Heart left ventricle (tissue), 16 donors: Measurements from ENCODE around the gene CCT6A. TPM values are rescaled to one million over a fixed set of nuclear protein-coding genes. Genes with fewer than 3 reads are reported as not detected.

ENCODE experiments used
- ATAC-seq, 4 donors: fragments of 200-7000 bp; cut with Tn5 transposase; one replicate each; pipeline ENCODE4 v1.9.1; 2020 to 2022; ENCODE audit warnings: moderate library complexity in 4 of 4, mild to moderate bottlenecking in 3 of 4, moderate number of reproducible peaks in 1 of 4
- DNase-seq, 5 donors: peaks; one replicate each; pipeline ENCODE4 v3.0.0-alpha.2; 2020
- H3K27ac ChIP-seq, 12 donors: fragments of 200-600 bp; sonication (generic) in 4 of 12; one replicate each; pipeline versions ENCODE4 v1.5.0 to v1.8.0; 2016 to 2022; ENCODE audit warnings: mild to moderate bottlenecking in 2 of 12
- H3K27me3 ChIP-seq, 9 donors: fragments of 200-600 bp; sonication (generic) in 2 of 9; one replicate each; pipeline versions ENCODE4 v1.5.1 to v1.8.0; 2016 to 2022; ENCODE audit warnings: mild to moderate bottlenecking in 3 of 9
- H3K36me3 ChIP-seq, 9 donors: fragments of 200-600 bp; sonication (generic) in 2 of 9; one replicate each; pipeline versions ENCODE4 v1.5.0 to v1.8.0; 2018 to 2022; ENCODE audit warnings: mild to moderate bottlenecking in 2 of 9
- H3K4me1 ChIP-seq, 12 donors: fragments of 200-600 bp; sonication (generic) in 4 of 12; one replicate each; pipeline versions ENCODE4 v1.5.0 to v1.8.0; 2016 to 2022; ENCODE audit warnings: mild to moderate bottlenecking in 3 of 12
- H3K4me3 ChIP-seq, 12 donors: fragments of 200-600 bp; sonication (generic) in 4 of 12; one replicate each; pipeline versions ENCODE4 v1.5.0 to v1.8.0; 2017 to 2022; ENCODE audit warnings: mild to moderate bottlenecking in 9 of 12, moderate library complexity in 4 of 12
- H3K9me3 ChIP-seq, 12 donors: fragments of 200-600 bp; sonication (generic) in 4 of 12; one replicate each; pipeline versions ENCODE4 v1.5.0 to v1.8.0; 2016 to 2022; ENCODE audit warnings: mild to moderate bottlenecking in 1 of 12
- POLR2A ChIP-seq, 2 donors: fragments of 450-650 bp; IDR thresholded peaks; one replicate each; pipeline ENCODE4 v1.6.1; 2017; ENCODE audit warnings: antibody characterized with exemption in 2 of 2, mild to moderate bottlenecking in 2 of 2, moderate library complexity in 2 of 2
- WGBS, 4 donors: extraction: QIAGEN DNeasy Blood & Tissue Kit in 2 of 4; methylation state at CpG; one replicate each; pipeline versions ENCODE4 v1.1.5 to v1.1.7; 2013 to 2018; 5-methylcytosine and 5-hydroxymethylcytosine counted together
- intact Hi-C, 10 donors: fragments of 100-400 bp; cut with DNase I; formaldehyde crosslinking; loops; one replicate each; pipeline versions ENCODE4 v1.11.1 to v1.14.2; 2022
- polyA plus RNA-seq, 2 donors: library from polyadenylated mRNA; stranded (reverse); fragments of 200-250 nt; gene quantifications; one replicate each; pipeline ENCODE4 v1.2.3, GENCODE V29; 2013
- total RNA-seq, 9 donors: library from RNA; depleted of rRNA in 2 of 9; stranded (reverse); fragments of >200 nt in 2 of 9; fragmentation: NEBNext Ultra II Directional in 3 of 9; extraction: Animal tissue kit (Norgen Biotek cat#: 25700) in 3 of 9; gene quantifications; one replicate each; pipeline versions ENCODE4 v1.1.0 to v1.2.4, GENCODE V29; 2016 to 2023
- TF ChIP-seq, protein P1 (sequence below), 12 donors: fragments of 200-600 bp; sonication (generic) in 4 of 12; IDR thresholded peaks; one replicate each; pipeline versions ENCODE4 v1.5.0 to v1.8.0; 2018 to 2022; ENCODE audit warnings: antibody characterized with exemption in 12 of 12, mild to moderate bottlenecking in 5 of 12
- donor health status: ischemic (EF 13 %, LVEDD 7.1; RV severe dilation, severe dysfunction).
- donor health status: healthy with polysubstance abuse.
- donor health status: DM: no; HTN: yes; CAD: no.
- donor health status: DM: no; HTN: no; CAD: no.
- donor health status: ischemic (EF 25% LVEDD 6.9; RV normal size, moderate dysfunction).
- donor health status: ischemic (EF 25% LVEDD 5.7; RV mildly dilated, moderate dysfunction).
- donor health status: healthy.
- donor health status: DM: yes; HTN: yes; CAD: no.
- donor health status: ischemic (EF 35%, LVEDD 5.7; RV mildly dilated, moderate dysfunction).
- donor health status: nonischemic (EF 11% LVEDD 7.7; RV severe dilation, severe dysfunction).
- donor health status: DM: yes; HTN: yes; CAD: no.
- donor health status: PGD.
- donor health status: ischemic (EF 29% LVEDD 5.4; RV normal size, mild dysfunction).
- donor health status: nonischemic (EF 23%, LVEDD 6.1; RV moderate dilation, normal function).

The CCT6A gene
- total and polyA plus RNA-seq, 11 donors, result 44.6 to 180 (median 64.2) TPM

GRCh38 chr7:56081626-56082340, 30.2 kb downstream of the CCT6A start:
- peak overlapping the region in 1 of 12 donors; percentile 88 for H3K27ac ChIP-seq
- no peaks in the 10 kb centered on the region for H3K9me3 ChIP-seq
- no peak for ATAC-seq
- peaks cover 0 to 42% (median 33%) of the 10 kb centered on the region in 9 donors for H3K36me3 ChIP-seq
- WGBS, 4 donors, result 94 to 98% (median 95%) methylated on average over 16 to 29 of the region's 29 CpGs
- no peak for DNase-seq
- H3K27me3 ChIP-seq, result no peaks in the 10 kb centered on the region
- peaks cover 10 to 41% (median 34%) of the 10 kb centered on the region in 12 donors for H3K4me1 ChIP-seq
- TF ChIP-seq, protein P1, sequence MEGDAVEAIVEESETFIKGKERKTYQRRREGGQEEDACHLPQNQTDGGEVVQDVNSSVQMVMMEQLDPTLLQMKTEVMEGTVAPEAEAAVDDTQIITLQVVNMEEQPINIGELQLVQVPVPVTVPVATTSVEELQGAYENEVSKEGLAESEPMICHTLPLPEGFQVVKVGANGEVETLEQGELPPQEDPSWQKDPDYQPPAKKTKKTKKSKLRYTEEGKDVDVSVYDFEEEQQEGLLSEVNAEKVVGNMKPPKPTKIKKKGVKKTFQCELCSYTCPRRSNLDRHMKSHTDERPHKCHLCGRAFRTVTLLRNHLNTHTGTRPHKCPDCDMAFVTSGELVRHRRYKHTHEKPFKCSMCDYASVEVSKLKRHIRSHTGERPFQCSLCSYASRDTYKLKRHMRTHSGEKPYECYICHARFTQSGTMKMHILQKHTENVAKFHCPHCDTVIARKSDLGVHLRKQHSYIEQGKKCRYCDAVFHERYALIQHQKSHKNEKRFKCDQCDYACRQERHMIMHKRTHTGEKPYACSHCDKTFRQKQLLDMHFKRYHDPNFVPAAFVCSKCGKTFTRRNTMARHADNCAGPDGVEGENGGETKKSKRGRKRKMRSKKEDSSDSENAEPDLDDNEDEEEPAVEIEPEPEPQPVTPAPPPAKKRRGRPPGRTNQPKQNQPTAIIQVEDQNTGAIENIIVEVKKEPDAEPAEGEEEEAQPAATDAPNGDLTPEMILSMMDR (IDR thresholded peaks at IDR 0.05), result no peak
- no peak for TF ChIP-seq POLR2A (IDR thresholded peaks at IDR 0.05)
- intact Hi-C loops, result no loop called here
- no peak overlapping the region for H3K4me3 ChIP-seq

- H3K36me3 ChIP-seq, result peaks cover 0 to 52% (median 47%) of the 10 kb centered on the region in 9 donors
- no peak overlapping the region for H3K4me3 ChIP-seq
- TF ChIP-seq POLR2A (IDR thresholded peaks at IDR 0.05), result no peak
- H3K27ac ChIP-seq, result peak overlapping the region in 9 of 12 donors; percentile 0 to 57 (median 50)
- ATAC-seq (peak; percentile 27 to 41 (median 34)), DNase-seq (peak; percentile 55 to 85 (median 71))
- H3K9me3 ChIP-seq, result no peaks in the 10 kb centered on the region
- peaks cover 10 to 40% (median 34%) of the 10 kb centered on the region in 12 donors for H3K4me1 ChIP-seq
- WGBS, 4 donors, result 42 to 47% (median 44%) methylated on average over 13 of the region's 13 CpGs
- intact Hi-C loops, result no loop called here
- H3K27me3 ChIP-seq, result no peaks in the 10 kb centered on the region
These were observed 31.7 kb downstream of the CCT6A start for GRCh38 chr7:56083150-56083785.

DNA sequence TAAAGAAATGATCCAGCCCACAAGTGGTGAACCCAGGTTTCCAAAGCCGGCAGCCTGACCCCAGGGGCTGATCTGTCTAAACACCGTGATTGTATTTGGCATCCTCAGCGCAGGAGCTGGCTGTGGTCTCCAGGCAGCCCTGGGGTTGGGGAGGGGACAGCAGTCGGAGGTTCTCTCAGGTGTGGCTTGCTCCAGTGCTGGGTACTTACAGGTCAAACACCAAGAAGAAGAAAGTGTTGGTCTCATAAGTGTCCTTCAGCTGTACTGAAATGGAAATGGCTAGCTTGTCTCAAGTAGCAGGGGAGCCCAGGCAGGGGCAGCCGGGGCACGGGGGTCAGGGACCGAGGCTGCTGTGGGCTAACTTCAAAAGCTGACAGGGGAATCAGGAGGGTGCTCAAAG, 35.2 kb downstream of the CCT6A start:
- no peak for ATAC-seq
- H3K27me3 ChIP-seq, result no peaks in the 10 kb centered on the region
- H3K27ac ChIP-seq, result no peak overlapping the region
- TF ChIP-seq, protein P1 (IDR thresholded peaks at IDR 0.05), result no peak
- no peak for TF ChIP-seq POLR2A (IDR thresholded peaks at IDR 0.05)
- WGBS, 4 donors, result 86 to 98% (median 95%) methylated on average over 5 to 7 of the region's 7 CpGs
- intact Hi-C loops, result no loop called here
- peaks cover 0 to 56% (median 39%) of the 10 kb centered on the region in 9 donors for H3K36me3 ChIP-seq
- H3K9me3 ChIP-seq, result no peaks in the 10 kb centered on the region
- DNase-seq, result no peak
- H3K4me3 ChIP-seq, result no peak overlapping the region
- H3K4me1 ChIP-seq, result peaks cover 0 to 29% (median 11%) of the 10 kb centered on the region in 12 donors

GRCh38 chr7:56087445-56087844, 35.9 kb downstream of the CCT6A start:
- H3K9me3 ChIP-seq, result no peaks in the 10 kb centered on the region
- no peak for ATAC-seq
- H3K27ac ChIP-seq, result no peak overlapping the region
- TF ChIP-seq, protein P1 (IDR thresholded peaks at IDR 0.05), result no peak
- no peak for TF ChIP-seq POLR2A (IDR thresholded peaks at IDR 0.05)
- 89 to 95% (median 92%) methylated on average over 16 of the region's 16 CpGs for WGBS, 4 donors
- H3K4me3 ChIP-seq, result no peak overlapping the region
- peaks cover 0 to 50% (median 34%) of the 10 kb centered on the region in 9 donors for H3K36me3 ChIP-seq
- no peak for DNase-seq
- no peaks in the 10 kb centered on the region for H3K27me3 ChIP-seq
- H3K4me1 ChIP-seq, result peaks cover 0 to 35% (median 18%) of the 10 kb centered on the region in 12 donors
- intact Hi-C loops, result no loop called here
